ENCODE measurements around the gene ADGRG2.

Gene ADGRG2

GRCh38 chrX:18951032-18951431, 171.2 kb downstream of the ADGRG2 start:
- DNase-seq = no peak

- DNase-seq = no peak
Observed at GRCh38 chrX:18949944-18950301, 172.3 kb downstream of the ADGRG2 start.

- DNase-seq = no peak
Observed at GRCh38 chrX:18949291-18949943, 172.9 kb downstream of the ADGRG2 start.

- DNase-seq = no peak
Observed at GRCh38 chrX:18946611-18947010, 175.7 kb downstream of the ADGRG2 start.

GRCh38 chrX:18946157-18946556, 176.1 kb downstream of the ADGRG2 start:
- DNase-seq = peak; percentile 4

- DNase-seq = no peak
Observed at GRCh38 chrX:18945483-18945882, 176.8 kb downstream of the ADGRG2 start.

- no peak for DNase-seq
Observed at GRCh38 chrX:18944482-18944881, 177.8 kb downstream of the ADGRG2 start.

GRCh38 chrX:18941896-18942295, 180.4 kb downstream of the ADGRG2 start:
- DNase-seq = no peak

Data from fibroblast of skin of back (primary cell).